ENCODE results near the gene NDUFB8.

NDUFB8 gene

DNA sequence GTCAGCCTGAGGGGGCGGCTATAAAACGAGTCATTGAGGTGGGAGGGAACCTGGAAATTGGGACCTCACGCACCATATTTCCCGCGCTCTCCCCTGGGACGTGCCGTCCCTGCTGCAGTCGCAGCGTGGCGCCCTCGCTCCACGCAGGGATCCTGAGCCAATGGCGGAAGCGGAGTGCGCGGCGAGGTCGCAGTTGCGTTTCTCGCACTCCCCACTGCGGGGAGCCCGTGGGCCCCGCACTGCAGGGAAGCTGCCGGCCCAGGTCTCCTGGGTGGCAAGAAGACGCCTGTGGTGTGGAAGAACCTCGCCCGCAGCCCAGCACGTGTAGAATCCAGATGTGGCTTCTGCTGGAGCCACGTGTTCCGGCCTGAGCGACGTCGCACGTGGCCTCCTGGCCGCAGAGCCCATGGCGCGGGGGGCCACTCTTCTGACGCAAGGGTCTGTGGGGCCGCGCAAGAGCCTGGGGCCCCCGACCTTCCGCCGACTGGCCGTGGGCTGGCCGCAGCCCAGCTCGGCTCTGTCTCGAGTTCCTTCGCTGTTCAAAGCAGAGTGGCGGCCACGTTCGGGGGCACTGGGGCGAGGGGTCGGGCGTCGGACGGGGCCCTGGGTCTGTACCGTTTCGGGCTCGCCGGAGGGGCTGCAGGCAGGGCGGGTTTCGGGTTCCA is 32.5 kb upstream of the NDUFB8 start:
- Mint-ChIP-seq H3K27ac (no peak overlapping the region), H3K4me1 (ENCODE audit: low read depth) (peaks cover 11% of the 10 kb centered on the region), H3K4me3 (peak overlapping the region; percentile 13), H3K27me3 (ENCODE audit: low read depth) (peaks cover 35% of the 10 kb centered on the region), H3K9me3 (no peaks in the 10 kb centered on the region), H3K36me3 (ENCODE audit: low read depth) (peaks cover 5% of the 10 kb centered on the region)
- peak; percentile 66 for DNase-seq (ENCODE audit: low spot score)

DNA sequence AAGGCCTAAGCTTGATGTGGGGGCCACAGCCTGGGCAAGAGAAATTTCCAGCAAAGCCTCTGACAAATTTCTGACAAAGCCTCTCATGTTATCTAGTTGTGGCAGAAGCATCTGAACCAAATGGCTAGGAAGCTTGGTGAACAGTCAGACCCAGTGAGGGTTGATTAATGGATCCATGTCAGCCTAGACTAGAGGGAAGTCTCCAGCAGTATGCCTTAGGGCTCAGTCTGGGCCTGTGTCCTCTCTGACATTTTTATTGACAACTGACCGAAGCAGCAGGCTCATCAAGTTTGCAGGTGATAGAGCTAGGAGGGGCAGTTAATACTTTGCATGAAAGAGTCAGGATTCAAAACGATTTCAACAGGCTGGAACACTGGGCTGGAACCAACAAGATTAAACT is 31.3 kb upstream of the NDUFB8 start:
- H3K36me3 Mint-ChIP-seq (ENCODE audit: low read depth), result peaks cover 5% of the 10 kb centered on the region
- H3K4me3 Mint-ChIP-seq, result no peak overlapping the region
- no peak overlapping the region for H3K27ac Mint-ChIP-seq
- peaks cover 11% of the 10 kb centered on the region for H3K4me1 Mint-ChIP-seq (ENCODE audit: low read depth)
- no peaks in the 10 kb centered on the region for H3K9me3 Mint-ChIP-seq
- no peak for DNase-seq (ENCODE audit: low spot score)
- H3K27me3 Mint-ChIP-seq (ENCODE audit: low read depth), result peaks cover 24% of the 10 kb centered on the region

DNA sequence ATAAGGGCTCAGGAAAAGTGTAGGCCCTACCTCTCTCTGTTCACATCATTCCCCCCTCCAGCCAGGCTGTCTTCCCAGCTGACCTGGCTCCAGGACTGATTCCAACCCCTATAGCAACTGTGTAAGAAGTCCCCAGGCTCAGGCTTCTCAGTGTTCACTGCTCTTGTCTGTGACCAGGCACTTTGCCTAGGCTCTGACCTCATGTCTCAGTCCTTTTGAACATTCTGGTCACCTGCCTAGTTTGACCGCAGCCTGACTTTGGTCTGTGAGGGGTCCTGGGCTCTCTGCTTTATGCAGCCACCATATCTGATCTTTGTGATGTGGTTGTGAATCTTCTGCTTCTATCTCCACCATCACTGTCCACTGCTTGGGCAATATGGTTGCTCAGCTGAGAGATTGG is 30.6 kb upstream of the NDUFB8 start:
- no peak for DNase-seq (ENCODE audit: low spot score)
- Mint-ChIP-seq H3K4me3 (no peak overlapping the region), H3K27me3 (ENCODE audit: low read depth) (peaks cover 21% of the 10 kb centered on the region), H3K9me3 (no peaks in the 10 kb centered on the region), H3K4me1 (ENCODE audit: low read depth) (peaks cover 11% of the 10 kb centered on the region), H3K36me3 (ENCODE audit: low read depth) (peaks cover 9% of the 10 kb centered on the region), H3K27ac (no peak overlapping the region)

DNA sequence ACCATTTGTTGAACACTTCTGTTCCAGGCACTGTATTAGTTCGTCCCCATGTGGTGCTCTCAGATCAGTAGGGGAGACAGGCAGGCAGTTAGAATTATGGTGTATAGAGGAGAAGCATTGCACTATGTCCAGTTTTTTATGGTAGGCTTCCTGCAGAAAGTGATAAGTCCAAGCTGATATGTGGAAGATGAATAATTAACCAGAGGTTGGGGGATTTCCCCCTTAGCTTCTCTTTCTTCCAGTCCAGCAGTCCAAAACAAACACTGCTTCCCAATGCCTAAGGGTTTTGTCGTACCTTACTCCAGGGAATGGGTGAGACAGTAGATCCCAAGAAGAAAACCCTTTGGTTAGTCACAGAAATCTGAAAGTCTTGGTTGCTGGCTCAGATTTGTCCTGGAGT is 25.2 kb upstream of the NDUFB8 start:
- Mint-ChIP-seq H3K27me3 (ENCODE audit: low read depth) (no peaks in the 10 kb centered on the region), H3K9me3 (no peaks in the 10 kb centered on the region), H3K4me1 (ENCODE audit: low read depth) (peaks cover 3% of the 10 kb centered on the region), H3K27ac (no peak overlapping the region), H3K36me3 (ENCODE audit: low read depth) (peaks cover 12% of the 10 kb centered on the region), H3K4me3 (no peak overlapping the region)
- DNase-seq (ENCODE audit: low spot score), result no peak

DNA sequence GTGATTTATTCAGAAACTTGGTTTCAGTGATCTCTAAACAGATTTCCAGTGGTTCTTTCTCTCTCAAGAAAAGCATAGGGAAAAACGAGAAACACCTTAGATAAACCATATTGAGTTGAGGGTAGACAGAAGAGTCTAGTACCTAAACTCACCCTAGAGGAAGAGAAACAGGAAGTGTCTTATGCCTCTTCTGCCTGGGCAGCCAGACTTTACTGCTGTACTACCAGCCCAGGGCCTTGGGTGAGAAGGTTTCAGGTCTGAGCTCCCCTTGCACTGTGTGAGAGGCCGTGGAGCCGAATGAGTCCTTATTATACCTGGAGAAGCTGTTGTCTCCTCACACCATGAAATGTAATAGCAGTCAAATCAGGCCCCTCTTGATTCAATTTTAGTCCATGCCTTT is 24.3 kb upstream of the NDUFB8 start:
- no peak overlapping the region for H3K4me3 Mint-ChIP-seq
- no peak overlapping the region for H3K27ac Mint-ChIP-seq
- H3K27me3 Mint-ChIP-seq (ENCODE audit: low read depth), result no peaks in the 10 kb centered on the region
- H3K9me3 Mint-ChIP-seq, result no peaks in the 10 kb centered on the region
- H3K4me1 Mint-ChIP-seq (ENCODE audit: low read depth), result peaks cover 3% of the 10 kb centered on the region
- peaks cover 20% of the 10 kb centered on the region for H3K36me3 Mint-ChIP-seq (ENCODE audit: low read depth)
- no peak for DNase-seq (ENCODE audit: low spot score)

DNA sequence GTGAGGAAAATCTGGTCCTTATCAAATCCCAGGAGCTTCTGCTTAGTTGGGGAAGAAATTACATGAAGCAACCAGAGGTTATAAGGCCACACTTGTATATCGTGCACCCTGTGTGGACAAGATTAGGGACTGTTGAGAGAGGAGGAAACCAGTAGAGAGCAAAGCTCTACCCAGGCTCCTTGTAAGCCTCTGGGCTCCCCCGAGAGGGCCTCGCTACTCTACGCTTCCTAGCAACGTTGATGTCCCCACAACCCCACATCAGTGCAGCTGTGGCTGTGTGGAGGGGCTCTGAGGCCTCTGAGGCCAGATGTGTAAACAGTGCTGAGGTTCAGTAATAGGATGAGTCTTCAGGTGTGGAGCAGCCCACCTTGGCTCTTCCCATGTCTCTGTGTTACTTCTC is 22.1 kb upstream of the NDUFB8 start:
- peaks cover 33% of the 10 kb centered on the region for H3K36me3 Mint-ChIP-seq (ENCODE audit: low read depth)

DNA sequence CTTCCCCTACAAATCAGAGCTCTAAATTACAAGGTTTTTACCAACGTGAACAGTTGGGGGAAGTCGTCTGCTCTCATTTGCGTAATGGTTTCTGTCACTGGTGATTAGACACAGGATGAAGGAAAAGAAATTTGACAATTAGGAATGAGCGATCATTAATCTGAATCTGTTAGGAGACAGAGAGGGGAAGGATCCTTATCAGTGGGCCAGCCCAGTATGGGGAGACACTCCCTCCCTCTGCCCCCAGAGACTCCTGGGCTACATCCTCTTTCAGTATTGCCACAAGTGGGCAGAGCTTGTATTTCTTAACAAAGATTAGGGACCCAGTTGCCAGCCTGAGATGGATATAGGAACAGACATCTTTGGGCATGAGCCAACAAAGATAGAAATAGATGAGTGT is 21.5 kb upstream of the NDUFB8 start:
- H3K9me3 Mint-ChIP-seq, result no peaks in the 10 kb centered on the region
- H3K27ac Mint-ChIP-seq, result no peak overlapping the region
- no peaks in the 10 kb centered on the region for H3K27me3 Mint-ChIP-seq (ENCODE audit: low read depth)
- no peak for DNase-seq (ENCODE audit: low spot score)
- H3K36me3 Mint-ChIP-seq (ENCODE audit: low read depth), result peaks cover 36% of the 10 kb centered on the region
- H3K4me3 Mint-ChIP-seq, result no peak overlapping the region
- H3K4me1 Mint-ChIP-seq (ENCODE audit: low read depth), result peaks cover 5% of the 10 kb centered on the region

More for the DNA sequence above, 22.1 kb upstream of the NDUFB8 start:
- Mint-ChIP-seq H3K27me3 (ENCODE audit: low read depth) (no peaks in the 10 kb centered on the region), H3K9me3 (no peaks in the 10 kb centered on the region), H3K27ac (no peak overlapping the region), H3K4me3 (no peak overlapping the region), H3K4me1 (ENCODE audit: low read depth) (peaks cover 5% of the 10 kb centered on the region)
- no peak for DNase-seq (ENCODE audit: low spot score)

GRCh38 chr10:100544950-100545349 is 15.3 kb upstream of the NDUFB8 start:
- H3K4me3 Mint-ChIP-seq, result no peak overlapping the region
- no peaks in the 10 kb centered on the region for H3K9me3 Mint-ChIP-seq
- no peak overlapping the region for H3K27ac Mint-ChIP-seq
- peaks cover 59% of the 10 kb centered on the region for H3K36me3 Mint-ChIP-seq (ENCODE audit: low read depth)
- no peaks in the 10 kb centered on the region for H3K27me3 Mint-ChIP-seq (ENCODE audit: low read depth)
- H3K4me1 Mint-ChIP-seq (ENCODE audit: low read depth), result peaks cover 5% of the 10 kb centered on the region
- no peak for DNase-seq (ENCODE audit: low spot score)

GRCh38 chr10:100537475-100537874 is 7.8 kb upstream of the NDUFB8 start:
- H3K4me3 Mint-ChIP-seq, result no peak overlapping the region
- no peak overlapping the region for H3K27ac Mint-ChIP-seq

GRCh38 chr10:100535715-100536353 is 6.2 kb upstream of the NDUFB8 start, which contains the start of gene HIF1AN:
Gene HIF1AN (plus strand): TSS chr10:100535943. CDS start chr10:100535959, 16 bp downstream.
- H3K36me3 Mint-ChIP-seq (ENCODE audit: low read depth), result peaks cover 29% of the 10 kb centered on the region

More at GRCh38 chr10:100537475-100537874, 7.8 kb upstream of the NDUFB8 start:
- DNase-seq (ENCODE audit: low spot score), result no peak
- Mint-ChIP-seq H3K27me3 (ENCODE audit: low read depth) (no peaks in the 10 kb centered on the region), H3K36me3 (ENCODE audit: low read depth) (peaks cover 35% of the 10 kb centered on the region), H3K9me3 (no peaks in the 10 kb centered on the region), H3K4me1 (ENCODE audit: low read depth) (peaks cover 19% of the 10 kb centered on the region)

DNA sequence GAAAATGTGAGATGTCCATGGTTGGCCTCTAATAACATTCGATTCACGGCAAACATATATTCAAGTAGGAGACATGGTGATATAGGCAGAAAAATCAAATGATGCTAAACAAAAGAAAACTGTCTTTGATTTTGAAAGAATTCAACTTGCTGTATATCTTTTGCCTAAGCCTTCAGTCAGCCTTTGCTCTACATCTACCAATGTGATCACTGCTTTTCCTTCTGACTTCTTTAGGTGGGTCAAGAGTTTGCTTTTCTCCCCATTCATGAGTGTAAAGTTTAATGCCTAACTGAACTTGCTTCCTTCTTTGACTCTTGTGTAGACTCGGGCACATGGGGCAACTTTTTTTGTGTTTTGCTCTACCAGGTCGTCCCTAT is 5.7 kb upstream of the NDUFB8 start:
- peaks cover 24% of the 10 kb centered on the region for H3K36me3 Mint-ChIP-seq (ENCODE audit: low read depth)
- no peak for DNase-seq (ENCODE audit: low spot score)
- no peak overlapping the region for H3K4me3 Mint-ChIP-seq
- H3K27ac Mint-ChIP-seq, result no peak overlapping the region
- no peaks in the 10 kb centered on the region for H3K9me3 Mint-ChIP-seq
- peaks cover 25% of the 10 kb centered on the region for H3K4me1 Mint-ChIP-seq (ENCODE audit: low read depth)
- no peaks in the 10 kb centered on the region for H3K27me3 Mint-ChIP-seq (ENCODE audit: low read depth)

More at GRCh38 chr10:100535715-100536353, 6.2 kb upstream of the NDUFB8 start, which contains the start of gene HIF1AN:
- Mint-ChIP-seq H3K27ac (peak within 1 kb of the TSS; percentile 47), H3K4me1 (ENCODE audit: low read depth) (peaks cover 23% of the 10 kb centered on the region), H3K27me3 (ENCODE audit: low read depth) (no peaks in the 10 kb centered on the region), H3K9me3 (no peaks in the 10 kb centered on the region), H3K4me3 (no peak within 1 kb of the TSS)
- DNase-seq (ENCODE audit: low spot score), result peak; percentile 89

- peaks cover 24% of the 10 kb centered on the region for H3K36me3 Mint-ChIP-seq (ENCODE audit: low read depth)
- H3K4me1 Mint-ChIP-seq (ENCODE audit: low read depth), result peaks cover 29% of the 10 kb centered on the region
- H3K27me3 Mint-ChIP-seq (ENCODE audit: low read depth), result no peaks in the 10 kb centered on the region
- no peak for DNase-seq (ENCODE audit: low spot score)
- no peak overlapping the region for H3K4me3 Mint-ChIP-seq
- no peak overlapping the region for H3K27ac Mint-ChIP-seq
- H3K9me3 Mint-ChIP-seq, result no peaks in the 10 kb centered on the region
Measured at GRCh38 chr10:100534726-100535125, 5.1 kb upstream of the NDUFB8 start.

GRCh38 chr10:100531761-100532160 is 2.1 kb upstream of the NDUFB8 start:
- Mint-ChIP-seq H3K36me3 (ENCODE audit: low read depth) (peaks cover 16% of the 10 kb centered on the region), H3K4me1 (ENCODE audit: low read depth) (peaks cover 25% of the 10 kb centered on the region), H3K27ac (peak overlapping the region; percentile 2), H3K9me3 (no peaks in the 10 kb centered on the region), H3K27me3 (ENCODE audit: low read depth) (no peaks in the 10 kb centered on the region), H3K4me3 (no peak overlapping the region)
- no peak for DNase-seq (ENCODE audit: low spot score)

DNA sequence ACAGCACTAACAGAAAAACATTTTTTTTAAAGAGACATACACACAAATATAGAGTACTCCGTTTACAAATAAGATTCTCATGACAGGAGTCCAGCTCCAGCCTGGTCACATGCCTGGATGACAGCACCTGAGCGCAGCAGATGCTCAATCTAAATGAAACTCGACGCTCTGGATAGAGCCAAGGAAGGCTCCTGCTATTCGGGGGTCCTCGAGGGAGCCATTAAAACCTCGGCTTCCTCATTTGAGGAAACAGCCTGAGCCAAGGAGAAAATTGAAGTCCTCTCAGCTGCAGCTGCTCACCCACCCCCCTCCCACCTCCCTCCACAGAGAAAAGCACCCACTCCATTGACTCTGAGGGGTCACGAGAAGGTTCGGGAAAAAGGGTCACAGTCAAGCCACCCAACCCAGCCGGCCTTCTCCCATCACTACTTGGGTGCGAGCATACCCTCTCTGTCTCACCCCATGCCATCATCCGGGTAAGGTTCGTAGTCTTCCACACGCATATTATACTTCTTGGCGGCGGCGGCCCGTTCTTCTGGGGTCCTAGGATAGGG is 673 bp downstream of the NDUFB8 start:
- Mint-ChIP-seq H3K4me1 (ENCODE audit: low read depth) (peaks cover 30% of the 10 kb centered on the region), H3K4me3 (peak overlapping the region; percentile 88), H3K36me3 (ENCODE audit: low read depth) (peaks cover 38% of the 10 kb centered on the region), H3K9me3 (no peaks in the 10 kb centered on the region), H3K27me3 (ENCODE audit: low read depth) (no peaks in the 10 kb centered on the region), H3K27ac (peak overlapping the region; percentile 93)
- DNase-seq (ENCODE audit: low spot score), result no peak
